Hair follicular keratinocyte (primary cell): ENCODE measurements around the gene RHOXF1. TPM values are rescaled to one million over a fixed set of nuclear protein-coding genes. Genes with fewer than 3 reads are reported as not detected.

ENCODE experiments used
- total RNA-seq: library from RNA; depleted of rRNA; stranded (reverse); fragments of >200 nt; gene quantifications from 2 replicates; pipeline ENCODE4 v1.2.3, GENCODE V29; 2015

Gene RHOXF1
- not detected in 2 replicates for total RNA-seq

GRCh38 chrX:120115438-120115963 is at the start of gene RHOXF1:
Gene RHOXF1, minus strand, starts transcription at chrX:120115913. Its CDS starts 51 bp downstream, at chrX:120115862.

DNA sequence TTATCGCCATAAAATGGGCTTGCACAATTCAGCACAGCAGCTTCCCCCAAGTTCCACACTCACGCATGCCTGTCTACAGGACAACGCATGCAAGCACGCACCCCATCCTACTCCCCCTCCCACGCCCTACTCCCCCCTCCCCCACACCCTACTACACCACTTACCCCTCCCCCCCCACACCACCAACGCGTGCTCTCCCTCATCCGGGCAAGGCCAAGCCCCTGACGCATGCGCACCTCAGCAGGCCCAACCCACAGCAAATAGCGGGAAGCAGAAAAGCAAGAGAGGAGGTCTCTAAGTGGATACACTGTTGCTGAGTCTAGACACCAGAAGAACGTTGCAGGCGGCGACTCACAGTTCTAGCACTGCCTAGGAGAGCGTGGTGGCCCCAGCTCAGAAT is 42.6 kb upstream of the RHOXF1 start, which contains the start of gene RHOXF2:
Gene RHOXF2, plus strand, starts transcription at position 301 of the 400 bp plus-strand sequence. CDS start 138 bp downstream, outside the sequence.

DNA sequence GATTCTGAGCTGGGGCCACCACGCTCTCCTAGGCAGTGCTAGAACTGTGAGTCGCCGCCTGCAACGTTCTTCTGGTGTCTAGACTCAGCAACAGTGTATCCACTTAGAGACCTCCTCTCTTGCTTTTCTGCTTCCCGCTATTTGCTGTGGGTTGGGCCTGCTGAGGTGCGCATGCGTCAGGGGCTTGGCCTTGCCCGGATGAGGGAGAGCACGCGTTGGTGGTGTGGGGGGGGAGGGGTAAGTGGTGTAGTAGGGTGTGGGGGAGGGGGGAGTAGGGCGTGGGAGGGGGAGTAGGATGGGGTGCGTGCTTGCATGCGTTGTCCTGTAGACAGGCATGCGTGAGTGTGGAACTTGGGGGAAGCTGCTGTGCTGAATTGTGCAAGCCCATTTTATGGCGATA is 38.1 kb downstream of the RHOXF1 start, which contains the start of gene RHOXF2B:
Gene RHOXF2B, minus strand, starts transcription at position 101 of the 400 bp plus-strand sequence. CDS start 138 bp downstream, outside the sequence.

Other genes with a start within 250 kb of the RHOXF1 start
- gene RNF113A, start 244.2 kb downstream of the RHOXF1 start, total RNA-seq, result 11.6 and 14.5 TPM in 2 replicates
- 85.8 and 89.1 TPM in 2 replicates for gene NDUFA1, start 244.1 kb downstream of the RHOXF1 start, total RNA-seq
- gene AKAP14, start 220.0 kb downstream of the RHOXF1 start, total RNA-seq, result not detected in 2 replicates
- gene NKAP, start 172.2 kb downstream of the RHOXF1 start, total RNA-seq, result 2.7 and 4.1 TPM in 2 replicates
- gene RHOXF2B, start 38.2 kb downstream of the RHOXF1 start, total RNA-seq, result not detected in 2 replicates
- gene RHOXF2, start 42.7 kb upstream of the RHOXF1 start, total RNA-seq, result not detected in 2 replicates
- gene ZBTB33, start 134.9 kb upstream of the RHOXF1 start, total RNA-seq, result 9.8 and 15.2 TPM in 2 replicates
- gene TMEM255A, start 195.5 kb upstream of the RHOXF1 start, total RNA-seq, result not detected in 2 replicates
- not detected in 2 replicates for gene ATP1B4, start 246.2 kb upstream of the RHOXF1 start, total RNA-seq